ENCODE measurements around the gene SIGLEC1. TPM values are rescaled to one million over a fixed set of nuclear protein-coding genes. Genes with fewer than 3 reads are reported as not detected.
A peak's percentile ranks its signal among the peaks of the same experiment; 100 is the strongest.

SIGLEC1 gene
- total RNA-seq, 1 donor from 2014 or later, result 114 TPM

GRCh38 chr20:3729811-3730540 is 17.6 kb upstream of the SIGLEC1 start:
- TF ChIP-seq CTCF (IDR thresholded peaks at IDR 0.05), result no peak
- no peaks in the 10 kb centered on the region for H3K36me3 ChIP-seq
- no peak overlapping the region for H3K4me3 ChIP-seq
- H3K4me1 ChIP-seq, result peaks cover 42% of the 10 kb centered on the region
- no peaks in the 10 kb centered on the region for H3K9me3 ChIP-seq
- ATAC-seq (no peak), DNase-seq (no peak)
- no peak overlapping the region for H3K27ac ChIP-seq
- H3K27me3 ChIP-seq (ENCODE audit: low read depth), result peaks cover 27% of the 10 kb centered on the region
- intact Hi-C loops (cut with DNase I), result no loop called here

GRCh38 chr20:3729378-3729777 is 17.0 kb upstream of the SIGLEC1 start:
- H3K27me3 ChIP-seq (ENCODE audit: low read depth), result peaks cover 27% of the 10 kb centered on the region
- intact Hi-C loops (cut with DNase I), result no loop called here
- peaks cover 37% of the 10 kb centered on the region for H3K4me1 ChIP-seq
- no peak for TF ChIP-seq CTCF (IDR thresholded peaks at IDR 0.05)
- H3K27ac ChIP-seq, result no peak overlapping the region
- H3K36me3 ChIP-seq, result no peaks in the 10 kb centered on the region
- ATAC-seq, result no peak
- DNase-seq, result no peak
- no peak overlapping the region for H3K4me3 ChIP-seq
- no peaks in the 10 kb centered on the region for H3K9me3 ChIP-seq

- Histone ChIP-seq H3K4me1 (peaks cover 33% of the 10 kb centered on the region), H3K36me3 (no peaks in the 10 kb centered on the region), H3K27me3 (ENCODE audit: low read depth) (peaks cover 27% of the 10 kb centered on the region), H3K4me3 (no peak overlapping the region), H3K27ac (no peak overlapping the region), H3K9me3 (no peaks in the 10 kb centered on the region)
- TF ChIP-seq CTCF (IDR thresholded peaks at IDR 0.05), result no peak
- DNase-seq, result no peak
- intact Hi-C loops (cut with DNase I), result no loop called here
- ATAC-seq, result no peak
Observed at GRCh38 chr20:3728876-3729275, 16.5 kb upstream of the SIGLEC1 start.

- Histone ChIP-seq H3K27ac (no peak overlapping the region), H3K27me3 (ENCODE audit: low read depth) (peaks cover 27% of the 10 kb centered on the region), H3K36me3 (no peaks in the 10 kb centered on the region), H3K4me3 (no peak overlapping the region), H3K9me3 (no peaks in the 10 kb centered on the region), H3K4me1 (peaks cover 33% of the 10 kb centered on the region)
- ATAC-seq (no peak), DNase-seq (no peak)
- intact Hi-C loops (cut with DNase I), result no loop called here
- TF ChIP-seq CTCF (IDR thresholded peaks at IDR 0.05), result no peak
Observed at GRCh38 chr20:3728354-3728753, 16.0 kb upstream of the SIGLEC1 start.

- Histone ChIP-seq H3K4me3 (no peak overlapping the region), H3K27me3 (ENCODE audit: low read depth) (peaks cover 19% of the 10 kb centered on the region), H3K36me3 (no peaks in the 10 kb centered on the region), H3K9me3 (no peaks in the 10 kb centered on the region), H3K27ac (no peak overlapping the region), H3K4me1 (peaks cover 33% of the 10 kb centered on the region)
- TF ChIP-seq CTCF (IDR thresholded peaks at IDR 0.05), result no peak
- intact Hi-C loops (cut with DNase I), result no loop called here
- ATAC-seq, result peak in 1 of 2 donors; percentile 17
- no peak for DNase-seq
Observed at GRCh38 chr20:3727401-3728021, 15.1 kb upstream of the SIGLEC1 start.

All from lower lobe of right lung (tissue), 2 donors.